ENCODE measurements around the gene STRN3. TPM values are rescaled to one million over a fixed set of nuclear protein-coding genes. Genes with fewer than 3 reads are reported as not detected.

Gene STRN3
- total and polyA plus RNA-seq, 2 of the 4 experiments (the other 2 are of a cell fraction), result 10.8 to 78.7 TPM

DNA sequence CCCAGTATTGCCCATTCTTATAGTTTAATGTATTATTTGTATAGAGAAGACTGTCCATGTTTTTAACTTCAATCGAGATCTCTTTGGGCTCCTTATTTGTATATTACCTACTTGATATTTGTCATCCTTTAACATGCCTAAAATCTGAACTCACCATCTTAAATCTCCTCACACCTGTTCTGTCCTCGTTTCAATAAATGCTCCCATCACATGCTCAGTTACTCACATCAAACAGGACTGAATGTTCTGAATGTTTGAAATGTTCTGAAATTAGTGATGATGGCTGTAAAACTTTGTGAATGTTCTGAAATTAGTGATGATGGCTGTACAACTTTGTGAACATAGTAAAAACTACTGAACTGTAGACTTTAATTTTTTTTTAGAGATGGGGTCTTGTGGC is 117.4 kb downstream of the STRN3 start:
- Histone ChIP-seq H3K27me3 (ENCODE audit: control insufficient read depth, insufficient read depth, low read length) (no peaks in the 10 kb centered on the region), H3K4me2 (ENCODE audit: low read depth, low read length) (no peak overlapping the region), H2BK5ac (ENCODE audit: low read depth, low read length, poor library complexity, severe bottlenecking) (no peak overlapping the region), H2BK120ac (ENCODE audit: low read depth, low read length) (no peak overlapping the region), H3K14ac (replicated peaks; ENCODE audit: low read depth, low read length) (no peak overlapping the region), H4K91ac (ENCODE audit: insufficient read depth, low read depth, low read length) (no peak overlapping the region), H2AFZ (replicated peaks; ENCODE audit: low read length, poor library complexity) (no peak overlapping the region), H4K8ac (ENCODE audit: low read depth in 2 of 2, low read length in 2 of 2) (no peak overlapping the region), H2AK9ac (replicated peaks; ENCODE audit: low read depth, low read length, poor library complexity) (no peak overlapping the region), H3K36me3 (ENCODE audit: control insufficient read depth, insufficient read depth, low read length) (peaks cover 23% of the 10 kb centered on the region), H3K9ac (ENCODE audit: low read depth, low read length) (no peak overlapping the region), H3K18ac (ENCODE audit: low read depth, low read length) (no peak overlapping the region), H3K23ac (ENCODE audit: low read depth, low read length) (no peak overlapping the region), H3K79me1 (ENCODE audit: low read depth in 1 of 2, low read length in 2 of 2) (peaks cover 14 to 24% of the 10 kb centered on the region in 2 experiments; a peak in 3 of 4 replicates), H3K56ac (ENCODE audit: extremely low read depth, insufficient read depth, low read length) (no peak overlapping the region), H3K9me3 (ENCODE audit: control insufficient read depth, insufficient read depth, low read length) (no peaks in the 10 kb centered on the region), H3K4ac (ENCODE audit: low read depth, low read length) (no peak overlapping the region), H4K20me1 (ENCODE audit: insufficient read depth, low read length) (no peaks in the 10 kb centered on the region), H2AK5ac (ENCODE audit: low read depth, low read length) (no peak overlapping the region), H2BK15ac (ENCODE audit: low read depth, low read length) (no peak overlapping the region), H3K27ac (ENCODE audit: insufficient read depth, low read length) (no peak overlapping the region), H3K4me3 (ENCODE audit: insufficient read depth, low read depth, low read length) (no peak overlapping the region), H4K5ac (ENCODE audit: low read depth, low read length) (no peak overlapping the region), H3K4me1 (ENCODE audit: control insufficient read depth, insufficient read depth, low read length) (no peaks in the 10 kb centered on the region), H3K9me1 (ENCODE audit: insufficient read depth, low read length) (no peaks in the 10 kb centered on the region; the same call in 1 of the 2 replicates), H2BK20ac (ENCODE audit: low read depth, low read length) (no peak overlapping the region)
- ATAC-seq (ENCODE audit: low read depth), result no peak
- ChIA-PET POLR2A (ENCODE audit: unreplicated experiment) (no interaction called here), CTCF (interaction anchor here (0.6 kb wide), 1 partner anchor 639 kb away, joined by 5 read pairs; no protein-coding TSS in a partner anchor)
- dilution Hi-C loops (cut with HindIII; ENCODE audit: low sequenced_read_pairs, unreplicated experiment), result no loop called here
- no TSS peak for BruUV-seq (replicated peaks)
- WGBS, 2 experiments (ENCODE audit: extremely low coverage in 2 of 2, insufficient read length in 1 of 2), result no CpG with 5 or more reads among the region's 2 CpGs
- in situ Hi-C loops (cut with MboI; ENCODE audit: low sequenced_read_pairs), result loop anchor here (10.0 kb wide), 1 partner anchor 254 kb away; no protein-coding TSS in a partner anchor
- intact Hi-C loops (cut with micrococcal nuclease), result no loop called here
- TF ChIP-seq RCOR1 (IDR thresholded peaks at IDR 0.05; ENCODE audit: insufficient replicate concordance, low read length), result no peak
- TF ChIP-seq, protein P1, sequence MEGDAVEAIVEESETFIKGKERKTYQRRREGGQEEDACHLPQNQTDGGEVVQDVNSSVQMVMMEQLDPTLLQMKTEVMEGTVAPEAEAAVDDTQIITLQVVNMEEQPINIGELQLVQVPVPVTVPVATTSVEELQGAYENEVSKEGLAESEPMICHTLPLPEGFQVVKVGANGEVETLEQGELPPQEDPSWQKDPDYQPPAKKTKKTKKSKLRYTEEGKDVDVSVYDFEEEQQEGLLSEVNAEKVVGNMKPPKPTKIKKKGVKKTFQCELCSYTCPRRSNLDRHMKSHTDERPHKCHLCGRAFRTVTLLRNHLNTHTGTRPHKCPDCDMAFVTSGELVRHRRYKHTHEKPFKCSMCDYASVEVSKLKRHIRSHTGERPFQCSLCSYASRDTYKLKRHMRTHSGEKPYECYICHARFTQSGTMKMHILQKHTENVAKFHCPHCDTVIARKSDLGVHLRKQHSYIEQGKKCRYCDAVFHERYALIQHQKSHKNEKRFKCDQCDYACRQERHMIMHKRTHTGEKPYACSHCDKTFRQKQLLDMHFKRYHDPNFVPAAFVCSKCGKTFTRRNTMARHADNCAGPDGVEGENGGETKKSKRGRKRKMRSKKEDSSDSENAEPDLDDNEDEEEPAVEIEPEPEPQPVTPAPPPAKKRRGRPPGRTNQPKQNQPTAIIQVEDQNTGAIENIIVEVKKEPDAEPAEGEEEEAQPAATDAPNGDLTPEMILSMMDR (conservative IDR thresholded peaks at IDR 0.05; ENCODE audit: low read depth, low read length), result no peak
- TF ChIP-seq MAZ (IDR thresholded peaks at IDR 0.05; ENCODE audit: borderline replicate concordance, low read depth, low read length), result no peak
- no peak for TF ChIP-seq USF2 (IDR thresholded peaks at IDR 0.05; ENCODE audit: low read depth, low read length)
- no peak for TF ChIP-seq CEBPB (IDR thresholded peaks at IDR 0.05; ENCODE audit: low read depth, low read length)
- no peak for TF ChIP-seq SMC3 (IDR thresholded peaks at IDR 0.05; ENCODE audit: low read depth, low read length)
- TF ChIP-seq RFX5 (IDR thresholded peaks at IDR 0.05; ENCODE audit: low read depth, low read length), result no peak
- no peak for TF ChIP-seq NFE2L2 (IDR thresholded peaks at IDR 0.05; ENCODE audit: low read depth, low read length)
- no peak for TF ChIP-seq CHD1 (IDR thresholded peaks at IDR 0.05; ENCODE audit: low read depth, low read length)
- TF ChIP-seq POLR2A (IDR thresholded peaks at IDR 0.05; ENCODE audit: low read depth, low read length), result no peak
- TF ChIP-seq, protein P2, sequence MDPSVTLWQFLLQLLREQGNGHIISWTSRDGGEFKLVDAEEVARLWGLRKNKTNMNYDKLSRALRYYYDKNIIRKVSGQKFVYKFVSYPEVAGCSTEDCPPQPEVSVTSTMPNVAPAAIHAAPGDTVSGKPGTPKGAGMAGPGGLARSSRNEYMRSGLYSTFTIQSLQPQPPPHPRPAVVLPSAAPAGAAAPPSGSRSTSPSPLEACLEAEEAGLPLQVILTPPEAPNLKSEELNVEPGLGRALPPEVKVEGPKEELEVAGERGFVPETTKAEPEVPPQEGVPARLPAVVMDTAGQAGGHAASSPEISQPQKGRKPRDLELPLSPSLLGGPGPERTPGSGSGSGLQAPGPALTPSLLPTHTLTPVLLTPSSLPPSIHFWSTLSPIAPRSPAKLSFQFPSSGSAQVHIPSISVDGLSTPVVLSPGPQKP (IDR thresholded peaks at IDR 0.05; ENCODE audit: borderline replicate concordance, low read depth, low read length), result no peak
- no peak for TF ChIP-seq BHLHE40 (IDR thresholded peaks at IDR 0.05; ENCODE audit: low read depth, low read length)
- TF ChIP-seq RAD21 (IDR thresholded peaks at IDR 0.05; ENCODE audit: low read length), result no peak
- TF ChIP-seq MAFK (IDR thresholded peaks at IDR 0.05; ENCODE audit: low read depth, low read length), result no peak
- no peak for TF ChIP-seq FOS (IDR thresholded peaks at IDR 0.05; ENCODE audit: low read depth, low read length)
- no peak for TF ChIP-seq MXI1 (IDR thresholded peaks at IDR 0.05; ENCODE audit: borderline replicate concordance, low read depth, low read length)
- DNase-seq, result no peak

Data from IMR-90 (cell line).